ENCODE results near the gene TLE5. TPM values are rescaled to one million over a fixed set of nuclear protein-coding genes. Genes with fewer than 3 reads are reported as not detected.

The TLE5 gene
- total RNA-seq, 2 experiments from 2014 or later: 283 to 296 TPM

DNA sequence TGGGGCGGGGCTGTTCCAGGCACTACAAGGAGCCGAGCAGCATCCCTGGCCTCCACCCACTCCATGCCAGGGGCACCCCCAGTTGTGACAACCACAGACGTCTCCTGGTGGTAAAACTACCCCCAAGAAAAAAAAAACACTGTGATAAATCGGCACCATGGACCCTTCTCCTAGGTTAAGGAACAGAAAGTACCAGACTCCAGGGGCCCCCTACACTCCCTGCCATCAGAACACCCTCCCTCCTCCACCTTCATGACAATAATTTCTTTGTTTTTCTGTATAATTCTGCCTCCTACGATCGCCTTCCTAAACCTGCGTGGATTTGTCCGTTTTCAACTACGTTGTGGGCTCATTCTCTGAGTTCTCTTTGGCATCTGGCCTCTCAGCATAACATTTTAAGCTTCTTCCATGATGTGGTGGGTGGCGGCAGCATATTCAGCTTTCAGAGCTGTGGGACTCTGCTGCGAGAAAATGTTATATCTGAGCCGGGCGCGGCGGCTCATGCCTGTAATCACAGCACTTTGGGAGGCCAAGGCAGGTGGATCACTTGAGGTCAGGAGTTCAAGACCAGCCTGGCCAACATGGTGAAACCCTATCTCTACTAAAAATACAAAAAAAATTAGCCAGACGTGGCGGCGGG is 41.9 kb downstream of the TLE5 start:
- H3K4me1 Mint-ChIP-seq (ENCODE audit: low read depth): peaks cover 19% of the 10 kb centered on the region
- H3K4me3 Mint-ChIP-seq: no peak overlapping the region
- CTCF ChIA-PET: no interaction called here
- DNase-seq: no peak
- H3K27ac Mint-ChIP-seq: no peak overlapping the region
- POLR2A ChIA-PET: no interaction called here
- peaks cover 5% of the 10 kb centered on the region for H3K27me3 Mint-ChIP-seq
- intact Hi-C loops (cut with micrococcal nuclease): no loop called here
- ATAC-seq: no peak
- H3K36me3 Mint-ChIP-seq (ENCODE audit: low read depth): no peaks in the 10 kb centered on the region
- TF ChIP-seq, protein P1, sequence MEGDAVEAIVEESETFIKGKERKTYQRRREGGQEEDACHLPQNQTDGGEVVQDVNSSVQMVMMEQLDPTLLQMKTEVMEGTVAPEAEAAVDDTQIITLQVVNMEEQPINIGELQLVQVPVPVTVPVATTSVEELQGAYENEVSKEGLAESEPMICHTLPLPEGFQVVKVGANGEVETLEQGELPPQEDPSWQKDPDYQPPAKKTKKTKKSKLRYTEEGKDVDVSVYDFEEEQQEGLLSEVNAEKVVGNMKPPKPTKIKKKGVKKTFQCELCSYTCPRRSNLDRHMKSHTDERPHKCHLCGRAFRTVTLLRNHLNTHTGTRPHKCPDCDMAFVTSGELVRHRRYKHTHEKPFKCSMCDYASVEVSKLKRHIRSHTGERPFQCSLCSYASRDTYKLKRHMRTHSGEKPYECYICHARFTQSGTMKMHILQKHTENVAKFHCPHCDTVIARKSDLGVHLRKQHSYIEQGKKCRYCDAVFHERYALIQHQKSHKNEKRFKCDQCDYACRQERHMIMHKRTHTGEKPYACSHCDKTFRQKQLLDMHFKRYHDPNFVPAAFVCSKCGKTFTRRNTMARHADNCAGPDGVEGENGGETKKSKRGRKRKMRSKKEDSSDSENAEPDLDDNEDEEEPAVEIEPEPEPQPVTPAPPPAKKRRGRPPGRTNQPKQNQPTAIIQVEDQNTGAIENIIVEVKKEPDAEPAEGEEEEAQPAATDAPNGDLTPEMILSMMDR (IDR thresholded peaks at IDR 0.05): no peak
- no peaks in the 10 kb centered on the region for H3K9me3 Mint-ChIP-seq

DNA sequence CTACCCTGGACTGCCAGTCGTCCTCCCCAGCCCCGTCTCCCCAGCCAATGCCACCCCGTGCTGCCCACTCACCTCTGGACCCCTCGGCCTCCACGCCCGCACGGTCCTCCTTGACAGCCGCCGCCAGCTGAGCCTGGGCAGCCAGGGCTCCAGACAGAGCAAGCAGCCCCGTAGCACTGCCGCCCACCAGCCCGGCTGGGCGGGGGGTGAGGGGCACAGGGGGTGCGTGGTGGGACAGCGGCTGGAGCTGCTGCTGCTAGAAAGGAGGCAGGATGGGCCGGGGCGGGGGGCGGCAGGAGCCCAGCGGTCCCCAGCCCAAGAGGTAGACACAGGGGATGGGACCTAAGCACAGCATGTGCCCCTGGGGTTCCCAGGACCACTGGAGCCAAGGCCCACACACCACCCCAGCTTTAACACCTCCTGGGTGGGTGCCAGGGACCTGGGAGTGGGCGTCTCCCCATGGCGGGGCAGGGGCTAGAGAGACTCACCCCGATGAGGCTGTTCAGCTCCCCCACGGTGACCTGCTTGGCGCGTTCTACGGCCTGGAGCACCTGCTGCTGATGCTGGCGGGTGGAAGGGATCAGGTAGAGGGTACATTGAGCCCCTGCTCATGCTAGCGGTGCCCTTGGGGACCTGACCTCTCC is 43.0 kb downstream of the TLE5 start:
- Mint-ChIP-seq H3K4me1 (ENCODE audit: low read depth) (peaks cover 9% of the 10 kb centered on the region), H3K27ac (no peak overlapping the region), H3K36me3 (ENCODE audit: low read depth) (no peaks in the 10 kb centered on the region), H3K9me3 (no peaks in the 10 kb centered on the region), H3K27me3 (peaks cover 1% of the 10 kb centered on the region), H3K4me3 (no peak overlapping the region)
- TF ChIP-seq, protein P1 (IDR thresholded peaks at IDR 0.05): no peak
- CTCF ChIA-PET: no interaction called here
- intact Hi-C loops (cut with micrococcal nuclease): no loop called here
- POLR2A ChIA-PET: no interaction called here
- DNase-seq (no peak), ATAC-seq (no peak)

DNA sequence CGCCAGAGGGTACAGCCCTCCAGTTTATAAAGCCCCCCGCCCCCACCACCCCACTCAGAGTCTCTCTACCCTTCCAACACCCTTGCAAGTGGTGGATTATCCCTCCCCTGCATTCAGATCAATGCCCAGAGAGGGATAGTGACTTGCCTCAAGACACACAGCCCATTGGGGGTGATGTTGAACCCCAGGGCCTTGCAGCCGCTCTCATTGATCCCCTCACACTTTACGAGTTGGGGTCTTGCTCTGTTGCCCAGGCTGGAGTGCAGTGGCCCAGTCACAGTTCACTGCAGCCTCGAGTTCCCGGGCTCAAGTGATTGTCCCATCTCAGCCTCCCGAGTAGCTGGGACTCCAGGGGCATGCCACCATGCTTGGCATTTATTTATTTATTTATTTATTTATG is 44.4 kb downstream of the TLE5 start:
- H3K27ac Mint-ChIP-seq: no peak overlapping the region
- H3K4me1 Mint-ChIP-seq (ENCODE audit: low read depth): peaks cover 4% of the 10 kb centered on the region
- H3K27me3 Mint-ChIP-seq: peaks cover 1% of the 10 kb centered on the region
- H3K9me3 Mint-ChIP-seq: no peaks in the 10 kb centered on the region
- POLR2A ChIA-PET: no interaction called here
- H3K36me3 Mint-ChIP-seq (ENCODE audit: low read depth): no peaks in the 10 kb centered on the region
- intact Hi-C loops (cut with micrococcal nuclease): no loop called here
- ATAC-seq (no peak), DNase-seq (no peak)
- TF ChIP-seq, protein P1 (IDR thresholded peaks at IDR 0.05): no peak
- CTCF ChIA-PET: no interaction called here
- no peak overlapping the region for H3K4me3 Mint-ChIP-seq

DNA sequence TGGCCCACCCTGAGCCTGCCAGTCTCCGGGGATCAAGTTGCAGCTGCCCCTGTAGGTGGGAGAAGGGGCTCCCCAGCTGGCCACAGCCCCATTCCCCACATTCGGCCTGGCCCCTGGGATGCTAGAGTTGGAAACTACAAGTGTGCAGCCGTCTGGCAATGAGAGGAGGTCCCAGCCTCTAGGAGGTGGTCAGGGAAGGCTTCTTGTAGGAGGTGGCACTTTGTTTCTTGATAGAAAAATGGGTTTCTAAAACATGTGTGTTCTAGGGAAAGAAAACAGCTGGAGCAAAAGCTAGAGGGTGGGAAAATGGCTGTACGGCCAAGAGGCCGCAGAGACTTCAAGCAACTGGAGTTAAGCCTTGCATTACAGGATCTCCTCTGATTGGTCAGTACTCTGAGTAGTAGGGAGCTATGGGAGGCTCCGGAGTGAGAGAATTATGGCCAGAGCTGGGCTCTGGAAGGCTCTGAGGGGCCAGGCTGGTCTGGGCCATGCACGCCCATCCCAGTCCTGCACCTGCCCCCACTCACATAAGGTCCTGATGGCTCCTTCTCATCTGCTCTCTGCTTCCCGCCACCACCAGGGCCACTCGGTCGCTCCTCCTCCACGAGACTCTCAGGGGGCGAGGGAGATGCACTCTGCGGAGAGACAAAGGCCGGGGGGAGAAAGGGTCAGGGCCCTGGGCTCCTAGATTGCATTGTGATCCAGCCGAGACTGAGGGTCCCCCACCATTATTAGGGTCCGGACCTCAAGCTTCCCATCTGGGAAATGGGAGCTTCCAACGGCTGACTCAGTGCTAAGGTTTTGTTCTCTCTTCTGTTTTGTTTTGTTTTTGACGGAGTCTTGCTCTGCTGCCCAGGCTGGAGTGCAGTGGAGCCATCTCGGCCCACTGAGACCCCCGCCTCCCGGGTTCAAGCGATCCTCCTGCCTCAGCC is 46.9 kb downstream of the TLE5 start:
- no peaks in the 10 kb centered on the region for H3K36me3 Mint-ChIP-seq (ENCODE audit: low read depth)
- H3K27me3 Mint-ChIP-seq: no peaks in the 10 kb centered on the region
- DNase-seq (no peak), ATAC-seq (no peak)
- ChIA-PET CTCF (interaction anchor here (1.5 kb wide), 1 partner anchor 88 kb away, joined by 4 read pairs; no protein-coding TSS in a partner anchor), POLR2A (interaction anchor here (1.3 kb wide), 1 partner anchor 10 kb away, joined by 4 read pairs; no protein-coding TSS in a partner anchor)
- H3K9me3 Mint-ChIP-seq: no peaks in the 10 kb centered on the region
- no peaks in the 10 kb centered on the region for H3K4me1 Mint-ChIP-seq (ENCODE audit: low read depth)
- TF ChIP-seq, protein P1 (IDR thresholded peaks at IDR 0.05): no peak
- H3K27ac Mint-ChIP-seq: no peak overlapping the region
- no peak overlapping the region for H3K4me3 Mint-ChIP-seq
- intact Hi-C loops (cut with micrococcal nuclease): no loop called here

All from activated CD8-positive, alpha-beta T cell treated with anti-CD3 and anti-CD28 coated beads for 36 hours (primary cell).